ENCODE data around the gene CA5B. TPM values are rescaled to one million over a fixed set of nuclear protein-coding genes. Genes with fewer than 3 reads are reported as not detected.
"Not testable (repeated sequence)": the region's sequence is repeated elsewhere in the genome, so short reads cannot be mapped to it uniquely, and the experiment has no call there.

CA5B gene
- total RNA-seq, 1 donor from 2014 or later: 7.5 TPM

DNA sequence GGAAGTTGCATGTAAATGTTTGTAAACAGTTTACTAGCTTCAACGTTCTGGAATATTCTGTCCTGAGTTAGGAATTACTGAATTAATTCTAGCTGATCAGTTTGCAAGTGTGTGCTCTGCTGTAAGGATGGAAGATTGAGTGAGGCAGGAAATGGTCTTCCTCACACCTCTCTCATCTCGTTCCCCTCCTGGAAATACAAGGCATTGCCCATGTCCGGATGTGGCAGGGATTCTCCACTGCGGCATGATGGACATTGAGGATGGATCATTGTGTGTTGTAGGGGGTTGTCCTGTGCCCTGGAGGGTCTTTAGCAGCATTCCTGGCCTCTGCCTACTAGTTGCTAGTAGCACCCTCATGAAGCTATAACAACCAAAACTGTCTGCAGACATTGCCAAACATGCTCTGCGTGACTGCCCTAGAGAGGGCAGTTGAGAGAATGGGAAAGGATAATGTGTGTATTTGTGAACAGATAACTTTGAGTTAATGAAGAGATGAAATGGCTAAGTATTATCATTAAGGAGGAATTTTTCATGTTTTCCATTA is 12.6 kb downstream of the CA5B start:
- peaks cover 25% of the 10 kb centered on the region for H3K4me1 Mint-ChIP-seq (ENCODE audit: low read depth)
- no peaks in the 10 kb centered on the region for H3K27me3 Mint-ChIP-seq (ENCODE audit: low read depth)

DNA sequence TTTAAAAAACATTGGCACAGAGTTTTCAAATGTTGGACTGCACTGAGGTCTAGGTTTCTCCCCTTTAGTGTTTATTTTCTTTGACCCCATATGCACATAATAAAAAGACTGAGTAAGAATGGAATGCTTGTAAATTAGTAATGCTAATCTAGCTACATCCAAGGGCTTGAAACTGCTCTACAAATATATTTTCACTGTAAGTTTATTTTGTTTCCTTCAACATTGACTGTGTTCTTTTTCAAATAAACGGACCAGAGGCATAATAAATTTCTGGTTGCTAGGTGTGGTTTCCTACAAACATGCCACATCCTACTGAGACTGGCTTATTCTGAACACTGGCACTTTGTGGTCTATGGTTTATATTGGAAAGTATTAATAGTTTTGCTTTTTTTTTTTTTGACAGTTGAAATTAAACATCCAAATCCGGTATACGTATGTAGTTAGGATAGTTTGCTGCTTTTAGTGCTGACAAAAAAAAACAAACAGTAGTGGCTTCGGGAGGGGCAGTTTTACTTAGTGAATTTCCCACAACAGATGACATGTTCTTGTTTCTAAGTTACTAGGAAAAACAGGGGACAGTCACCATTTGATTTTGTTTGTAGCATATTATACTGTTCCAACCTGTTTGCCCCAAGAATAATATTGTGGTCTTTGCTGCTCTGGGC is 13.2 kb downstream of the CA5B start:
- H3K4me1 Mint-ChIP-seq (ENCODE audit: low read depth): peaks cover 25% of the 10 kb centered on the region
- no peak for DNase-seq (ENCODE audit: low spot score)
- peak overlapping the region; percentile 93 for H3K27ac Mint-ChIP-seq (ENCODE audit: unreplicated experiment)

More for the DNA sequence above, 12.6 kb downstream of the CA5B start:
- TF ChIP-seq, protein P1, sequence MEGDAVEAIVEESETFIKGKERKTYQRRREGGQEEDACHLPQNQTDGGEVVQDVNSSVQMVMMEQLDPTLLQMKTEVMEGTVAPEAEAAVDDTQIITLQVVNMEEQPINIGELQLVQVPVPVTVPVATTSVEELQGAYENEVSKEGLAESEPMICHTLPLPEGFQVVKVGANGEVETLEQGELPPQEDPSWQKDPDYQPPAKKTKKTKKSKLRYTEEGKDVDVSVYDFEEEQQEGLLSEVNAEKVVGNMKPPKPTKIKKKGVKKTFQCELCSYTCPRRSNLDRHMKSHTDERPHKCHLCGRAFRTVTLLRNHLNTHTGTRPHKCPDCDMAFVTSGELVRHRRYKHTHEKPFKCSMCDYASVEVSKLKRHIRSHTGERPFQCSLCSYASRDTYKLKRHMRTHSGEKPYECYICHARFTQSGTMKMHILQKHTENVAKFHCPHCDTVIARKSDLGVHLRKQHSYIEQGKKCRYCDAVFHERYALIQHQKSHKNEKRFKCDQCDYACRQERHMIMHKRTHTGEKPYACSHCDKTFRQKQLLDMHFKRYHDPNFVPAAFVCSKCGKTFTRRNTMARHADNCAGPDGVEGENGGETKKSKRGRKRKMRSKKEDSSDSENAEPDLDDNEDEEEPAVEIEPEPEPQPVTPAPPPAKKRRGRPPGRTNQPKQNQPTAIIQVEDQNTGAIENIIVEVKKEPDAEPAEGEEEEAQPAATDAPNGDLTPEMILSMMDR (IDR thresholded peaks at IDR 0.05): peak; percentile 5
- H3K9me3 Mint-ChIP-seq (ENCODE audit: low read depth): no peaks in the 10 kb centered on the region
- no peak for DNase-seq (ENCODE audit: low spot score)
- no peak overlapping the region for H3K4me3 Mint-ChIP-seq (ENCODE audit: unreplicated experiment)
- H3K27ac Mint-ChIP-seq (ENCODE audit: unreplicated experiment): peak overlapping the region; percentile 93
- no peaks in the 10 kb centered on the region for H3K36me3 Mint-ChIP-seq (ENCODE audit: low read depth)

DNA sequence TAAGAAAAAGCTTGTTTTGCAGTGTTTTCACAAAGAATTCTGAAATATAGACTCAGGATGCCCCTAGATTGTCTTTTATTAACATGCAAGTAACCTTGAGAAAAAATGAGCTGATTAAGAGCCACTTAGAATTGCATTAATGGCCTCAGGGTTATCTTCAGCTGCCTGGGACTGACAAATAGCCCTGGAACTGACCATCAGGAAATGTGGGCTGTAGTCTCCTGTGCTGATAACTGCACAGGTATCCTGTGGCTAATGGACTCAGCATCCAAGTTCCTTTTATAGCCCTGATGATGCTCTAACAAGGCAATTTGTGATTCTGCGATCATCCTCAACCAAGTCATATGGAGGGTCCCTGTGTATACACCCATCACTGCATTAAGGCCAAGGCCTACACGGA is 17.0 kb downstream of the CA5B start:
- TF ChIP-seq, protein P1 (IDR thresholded peaks at IDR 0.05): no peak
- Mint-ChIP-seq H3K4me3 (ENCODE audit: unreplicated experiment) (no peak overlapping the region), H3K4me1 (ENCODE audit: low read depth) (peaks cover 20% of the 10 kb centered on the region), H3K9me3 (ENCODE audit: low read depth) (no peaks in the 10 kb centered on the region), H3K36me3 (ENCODE audit: low read depth) (no peaks in the 10 kb centered on the region), H3K27me3 (ENCODE audit: low read depth) (no peaks in the 10 kb centered on the region), H3K27ac (ENCODE audit: unreplicated experiment) (no peak overlapping the region)
- DNase-seq (ENCODE audit: low spot score): no peak

More for the DNA sequence above, 13.2 kb downstream of the CA5B start:
- no peak overlapping the region for H3K4me3 Mint-ChIP-seq (ENCODE audit: unreplicated experiment)
- no peaks in the 10 kb centered on the region for H3K27me3 Mint-ChIP-seq (ENCODE audit: low read depth)
- TF ChIP-seq, protein P1 (IDR thresholded peaks at IDR 0.05): no peak
- no peaks in the 10 kb centered on the region for H3K36me3 Mint-ChIP-seq (ENCODE audit: low read depth)
- H3K9me3 Mint-ChIP-seq (ENCODE audit: low read depth): no peaks in the 10 kb centered on the region

DNA sequence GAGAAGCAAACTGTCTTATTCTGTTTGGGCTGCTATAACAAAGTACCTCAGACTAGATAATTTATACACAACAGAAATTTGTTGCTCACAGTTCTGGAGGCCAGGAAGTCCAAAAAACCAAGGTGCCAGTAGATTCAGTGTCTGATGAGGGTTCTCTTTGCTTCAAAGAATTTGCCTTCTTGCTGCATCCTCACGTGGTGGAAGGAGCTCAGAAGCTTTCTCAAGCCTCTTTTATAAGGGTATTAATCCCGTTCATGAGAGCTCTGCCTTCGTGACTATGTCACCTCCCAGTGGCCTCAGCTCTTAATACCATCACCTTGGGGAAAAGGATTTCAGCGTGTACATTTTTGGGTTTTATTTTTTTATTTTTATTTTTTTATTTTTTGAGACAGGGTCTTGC is 20.1 kb downstream of the CA5B start:
- Mint-ChIP-seq H3K27me3 (ENCODE audit: low read depth) (no peaks in the 10 kb centered on the region), H3K36me3 (ENCODE audit: low read depth) (no peaks in the 10 kb centered on the region), H3K4me3 (ENCODE audit: unreplicated experiment) (no peak overlapping the region), H3K27ac (ENCODE audit: unreplicated experiment) (no peak overlapping the region), H3K4me1 (ENCODE audit: low read depth) (no peaks in the 10 kb centered on the region), H3K9me3 (ENCODE audit: low read depth) (no peaks in the 10 kb centered on the region)
- no peak for DNase-seq (ENCODE audit: low spot score)
- TF ChIP-seq, protein P1 (IDR thresholded peaks at IDR 0.05): no peak

DNA sequence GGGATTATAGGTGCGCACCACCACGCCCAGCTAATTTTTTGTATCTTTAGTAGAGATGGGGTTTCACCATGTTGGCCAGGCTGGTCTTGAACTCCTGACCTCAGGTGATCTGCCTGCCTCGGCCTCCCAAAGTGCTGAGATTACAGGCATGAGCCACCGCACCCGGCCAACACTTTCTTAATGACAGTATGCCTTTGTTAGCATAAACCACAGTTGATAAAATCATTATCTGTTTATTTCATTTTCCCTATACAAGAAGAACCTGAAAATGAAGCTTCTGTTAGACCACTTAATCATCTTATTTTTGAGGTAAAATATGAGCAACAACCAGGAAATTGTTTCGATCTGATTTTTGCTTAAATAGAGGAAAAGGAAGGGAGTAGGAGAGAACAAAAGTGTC is 21.8 kb downstream of the CA5B start:
- not testable (repeated sequence) for H3K4me3 Mint-ChIP-seq (ENCODE audit: unreplicated experiment); H3K27me3 Mint-ChIP-seq (ENCODE audit: low read depth); H3K36me3 Mint-ChIP-seq (ENCODE audit: low read depth); H3K4me1 Mint-ChIP-seq (ENCODE audit: low read depth); H3K27ac Mint-ChIP-seq (ENCODE audit: unreplicated experiment); H3K9me3 Mint-ChIP-seq (ENCODE audit: low read depth); DNase-seq (ENCODE audit: low spot score)

Data from chondrocyte (in vitro differentiated cells).